ENCODE results near the gene ANKH.

DNA sequence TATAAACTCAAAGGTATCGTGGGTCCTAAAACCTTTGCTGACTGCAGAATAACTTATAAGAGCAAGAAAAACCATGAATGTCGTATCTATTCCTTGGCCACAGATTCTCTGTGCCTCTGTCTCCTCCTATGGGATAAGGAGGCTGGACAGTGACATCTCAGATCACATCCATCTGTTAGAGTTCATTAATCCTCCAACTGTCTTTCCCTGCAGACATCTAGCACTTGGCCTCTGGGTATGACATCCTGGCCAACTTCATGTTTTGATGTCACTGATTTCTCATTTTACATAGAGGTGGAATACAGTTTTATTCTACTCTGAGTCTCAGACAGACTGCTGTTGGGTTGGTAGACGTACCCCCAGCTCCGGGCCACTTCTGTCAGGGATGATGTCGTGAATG lies 120.9 kb downstream of the ANKH start:
- TF ChIP-seq, protein P1, sequence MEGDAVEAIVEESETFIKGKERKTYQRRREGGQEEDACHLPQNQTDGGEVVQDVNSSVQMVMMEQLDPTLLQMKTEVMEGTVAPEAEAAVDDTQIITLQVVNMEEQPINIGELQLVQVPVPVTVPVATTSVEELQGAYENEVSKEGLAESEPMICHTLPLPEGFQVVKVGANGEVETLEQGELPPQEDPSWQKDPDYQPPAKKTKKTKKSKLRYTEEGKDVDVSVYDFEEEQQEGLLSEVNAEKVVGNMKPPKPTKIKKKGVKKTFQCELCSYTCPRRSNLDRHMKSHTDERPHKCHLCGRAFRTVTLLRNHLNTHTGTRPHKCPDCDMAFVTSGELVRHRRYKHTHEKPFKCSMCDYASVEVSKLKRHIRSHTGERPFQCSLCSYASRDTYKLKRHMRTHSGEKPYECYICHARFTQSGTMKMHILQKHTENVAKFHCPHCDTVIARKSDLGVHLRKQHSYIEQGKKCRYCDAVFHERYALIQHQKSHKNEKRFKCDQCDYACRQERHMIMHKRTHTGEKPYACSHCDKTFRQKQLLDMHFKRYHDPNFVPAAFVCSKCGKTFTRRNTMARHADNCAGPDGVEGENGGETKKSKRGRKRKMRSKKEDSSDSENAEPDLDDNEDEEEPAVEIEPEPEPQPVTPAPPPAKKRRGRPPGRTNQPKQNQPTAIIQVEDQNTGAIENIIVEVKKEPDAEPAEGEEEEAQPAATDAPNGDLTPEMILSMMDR (IDR thresholded peaks at IDR 0.05; ENCODE audit: poor library complexity) = no peak
- no peak for TF ChIP-seq EZH2 (IDR thresholded peaks at IDR 0.05; ENCODE audit: borderline replicate concordance)
